ENCODE measurements around the gene PDE8B. TPM values are rescaled to one million over a fixed set of nuclear protein-coding genes. Genes with fewer than 3 reads are reported as not detected.

The PDE8B gene
- polyA plus RNA-seq, 1 donor (not counting 4 experiments of a cell fraction or from before 2014, with no cell fraction given), result not detected

DNA sequence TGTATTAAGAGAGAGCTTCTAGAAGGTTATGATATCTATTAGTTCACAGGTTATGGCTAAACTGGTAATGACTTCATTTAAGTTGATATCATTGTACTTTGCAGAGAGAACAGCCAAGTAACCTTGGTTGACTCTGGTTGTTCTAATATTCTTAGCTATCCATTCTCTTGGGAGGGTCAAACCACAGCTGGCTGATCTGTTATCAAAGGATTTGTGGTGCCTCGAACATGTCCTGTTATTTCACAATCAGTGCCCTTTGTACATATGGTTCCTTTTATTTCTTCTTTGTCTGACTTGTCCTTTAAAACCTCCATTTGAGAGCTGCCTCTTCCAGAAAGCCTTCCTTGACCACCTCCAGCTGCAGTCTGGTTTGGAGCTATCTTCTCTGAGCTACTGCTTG, 61.7 kb downstream of the PDE8B start:
- H3K27me3 ChIP-seq (ENCODE audit: control insufficient read depth, extremely low read depth, insufficient read depth, low read length), result no peaks in the 10 kb centered on the region
- no peak overlapping the region for H2AFZ ChIP-seq (ENCODE audit: control insufficient read depth, low read length)
- H4K20me1 ChIP-seq (ENCODE audit: control insufficient read depth, extremely low read depth, insufficient read depth, low read length), result no peaks in the 10 kb centered on the region
- DNase-seq (ENCODE audit: low read depth, low spot score) (no peak), FAIRE-seq (no peak)
- H3K9me3 ChIP-seq (ENCODE audit: control insufficient read depth, low read depth, low read length), result no peaks in the 10 kb centered on the region
- TF ChIP-seq, protein P1, sequence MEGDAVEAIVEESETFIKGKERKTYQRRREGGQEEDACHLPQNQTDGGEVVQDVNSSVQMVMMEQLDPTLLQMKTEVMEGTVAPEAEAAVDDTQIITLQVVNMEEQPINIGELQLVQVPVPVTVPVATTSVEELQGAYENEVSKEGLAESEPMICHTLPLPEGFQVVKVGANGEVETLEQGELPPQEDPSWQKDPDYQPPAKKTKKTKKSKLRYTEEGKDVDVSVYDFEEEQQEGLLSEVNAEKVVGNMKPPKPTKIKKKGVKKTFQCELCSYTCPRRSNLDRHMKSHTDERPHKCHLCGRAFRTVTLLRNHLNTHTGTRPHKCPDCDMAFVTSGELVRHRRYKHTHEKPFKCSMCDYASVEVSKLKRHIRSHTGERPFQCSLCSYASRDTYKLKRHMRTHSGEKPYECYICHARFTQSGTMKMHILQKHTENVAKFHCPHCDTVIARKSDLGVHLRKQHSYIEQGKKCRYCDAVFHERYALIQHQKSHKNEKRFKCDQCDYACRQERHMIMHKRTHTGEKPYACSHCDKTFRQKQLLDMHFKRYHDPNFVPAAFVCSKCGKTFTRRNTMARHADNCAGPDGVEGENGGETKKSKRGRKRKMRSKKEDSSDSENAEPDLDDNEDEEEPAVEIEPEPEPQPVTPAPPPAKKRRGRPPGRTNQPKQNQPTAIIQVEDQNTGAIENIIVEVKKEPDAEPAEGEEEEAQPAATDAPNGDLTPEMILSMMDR (optimal IDR thresholded peaks at IDR 0.05 in 1 of 3, IDR thresholded peaks at IDR 0.05 in 1 of 3, conservative IDR thresholded peaks at IDR 0.05 in 1 of 3; ENCODE audit: extremely low read depth in 1 of 3, insufficient read depth in 2 of 3, low read length in 3 of 3), result no peak
- no peaks in the 10 kb centered on the region for H3K36me3 ChIP-seq (ENCODE audit: control insufficient read depth in 2 of 2, extremely low read depth in 1 of 2, insufficient read depth in 2 of 2, low read length in 2 of 2)
- dilution Hi-C loops (cut with MboI; ENCODE audit: extremely low pct_ligation_motif_present, low sequenced_read_pairs), result no loop called here
- H3K4me2 ChIP-seq (ENCODE audit: control insufficient read depth, extremely low read depth, insufficient read depth, low read depth, low read length), result no peak overlapping the region
- H3K4me1 ChIP-seq (ENCODE audit: control insufficient read depth, extremely low read depth, insufficient read depth, low read length), result no peaks in the 10 kb centered on the region
- no peak overlapping the region for H3K27ac ChIP-seq (ENCODE audit: control insufficient read depth, insufficient read depth, low read length)
- H3K79me2 ChIP-seq (ENCODE audit: control insufficient read depth, insufficient read depth, low read length), result no peaks in the 10 kb centered on the region
- H3K4me3 ChIP-seq (ENCODE audit: control insufficient read depth in 2 of 3, extremely low read depth in 1 of 3, insufficient read depth in 2 of 3, low read depth in 1 of 3, low read length in 3 of 3), result no peak overlapping the region
- H3K9ac ChIP-seq (ENCODE audit: control insufficient read depth, extremely low read depth, insufficient read depth, low read length), result no peak overlapping the region
- H3K9me1 ChIP-seq (ENCODE audit: control insufficient read depth, extremely low read depth, insufficient read depth, low read length), result no peaks in the 10 kb centered on the region

DNA sequence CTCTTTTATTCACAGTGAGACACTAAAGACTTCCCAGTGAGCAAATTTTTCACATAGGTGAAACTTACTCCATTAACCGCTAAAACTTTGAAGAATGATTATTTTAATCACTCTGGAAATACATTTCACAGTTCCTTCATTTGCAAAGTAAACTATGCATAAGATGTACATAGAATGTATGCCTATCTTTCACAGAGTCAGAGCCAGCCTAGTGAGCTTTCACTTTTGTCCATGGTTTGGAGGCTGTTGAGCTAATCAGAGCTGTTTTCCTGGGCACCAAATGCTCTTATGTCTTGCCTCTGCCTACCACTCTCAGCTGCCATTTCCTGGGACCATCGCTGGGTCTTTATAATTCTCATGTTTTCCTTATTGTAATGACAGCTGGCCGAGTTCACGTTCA, 67.3 kb downstream of the PDE8B start:
- Histone ChIP-seq H3K9me3 (ENCODE audit: control insufficient read depth, low read depth, low read length) (no peaks in the 10 kb centered on the region), H3K9ac (ENCODE audit: control insufficient read depth, extremely low read depth, insufficient read depth, low read length) (no peak overlapping the region), H3K36me3 (ENCODE audit: control insufficient read depth in 2 of 2, extremely low read depth in 1 of 2, insufficient read depth in 2 of 2, low read length in 2 of 2) (no peaks in the 10 kb centered on the region), H4K20me1 (ENCODE audit: control insufficient read depth, extremely low read depth, insufficient read depth, low read length) (no peaks in the 10 kb centered on the region), H3K9me1 (ENCODE audit: control insufficient read depth, extremely low read depth, insufficient read depth, low read length) (no peaks in the 10 kb centered on the region), H3K4me1 (ENCODE audit: control insufficient read depth, extremely low read depth, insufficient read depth, low read length) (no peaks in the 10 kb centered on the region), H3K4me2 (ENCODE audit: control insufficient read depth, extremely low read depth, insufficient read depth, low read depth, low read length) (no peak overlapping the region), H3K4me3 (ENCODE audit: control insufficient read depth in 2 of 3, extremely low read depth in 1 of 3, insufficient read depth in 2 of 3, low read depth in 1 of 3, low read length in 3 of 3) (no peak overlapping the region), H3K27ac (ENCODE audit: control insufficient read depth, insufficient read depth, low read length) (no peak overlapping the region), H2AFZ (ENCODE audit: control insufficient read depth, low read length) (no peak overlapping the region), H3K79me2 (ENCODE audit: control insufficient read depth, insufficient read depth, low read length) (no peaks in the 10 kb centered on the region), H3K27me3 (ENCODE audit: control insufficient read depth, extremely low read depth, insufficient read depth, low read length) (peaks cover 18% of the 10 kb centered on the region)
- TF ChIP-seq, protein P1 (optimal IDR thresholded peaks at IDR 0.05 in 1 of 3, IDR thresholded peaks at IDR 0.05 in 1 of 3, conservative IDR thresholded peaks at IDR 0.05 in 1 of 3; ENCODE audit: extremely low read depth in 1 of 3, insufficient read depth in 2 of 3, low read length in 3 of 3), result no peak
- TF ChIP-seq EZH2 (IDR thresholded peaks at IDR 0.05; ENCODE audit: low read length), result no peak
- dilution Hi-C loops (cut with MboI; ENCODE audit: extremely low pct_ligation_motif_present, low sequenced_read_pairs), result no loop called here
- FAIRE-seq, result no peak
- DNase-seq (ENCODE audit: low read depth, low spot score), result no peak

Measured in keratinocyte (primary cell).